Calu3 (cell line): ENCODE results near the gene ARMH3. TPM values are rescaled to one million over a fixed set of nuclear protein-coding genes. Genes with fewer than 3 reads are reported as not detected.

Experiments
- BruUV-seq: library from RNA; stranded (reverse); fragments of 400-500 nt; replicated peaks from 2 replicates; lab custom pipeline; 2021; lab: Mats Ljungman, UMichigan
- CTCF ChIA-PET: fragments of 300-600 bp; sonication (Branson Sonifier 250); formaldehyde crosslinking; loops from one replicate; lab custom pipeline; 2022; ENCODE audit warnings: antibody characterized with exemption; lab: Charles Lee
- DNase-seq: peaks from one replicate; pipeline ENCODE4 v3.0.0; 2022
- H3K27ac Mint-ChIP-seq: one replicate; pipeline ENCODE4 v1.8.0; 2022; ENCODE audit warnings: mixed read lengths; ENCODE audit not compliant: unreplicated experiment
- H3K27me3 Mint-ChIP-seq: one replicate; pipeline ENCODE4 v1.8.0; 2022; ENCODE audit warnings: mixed read lengths; ENCODE audit not compliant: unreplicated experiment
- H3K36me3 Mint-ChIP-seq: one replicate; pipeline ENCODE4 v1.8.0; 2022; ENCODE audit warnings: mild to moderate bottlenecking, moderate library complexity, mixed read lengths; ENCODE audit not compliant: insufficient read depth, unreplicated experiment
- H3K4me1 Mint-ChIP-seq: one replicate; pipeline ENCODE4 v1.8.0; 2022; ENCODE audit warnings: mild to moderate bottlenecking, low read depth, mixed read lengths; ENCODE audit not compliant: unreplicated experiment
- H3K4me3 Mint-ChIP-seq: one replicate; pipeline ENCODE4 v1.8.0; 2022; ENCODE audit warnings: mild to moderate bottlenecking, low read depth, moderate library complexity, mixed read lengths; ENCODE audit not compliant: unreplicated experiment
- H3K9me3 Mint-ChIP-seq: one replicate; pipeline ENCODE4 v1.8.0; 2022; ENCODE audit warnings: low read depth, mixed read lengths; ENCODE audit not compliant: unreplicated experiment
- CTCF ChIP-seq: fragments of 200-600 bp; IDR thresholded peaks from one replicate; pipeline ENCODE4 v1.8.0; 2022; ENCODE audit warnings: antibody characterized with exemption; ENCODE audit not compliant: unreplicated experiment
- intact Hi-C: fragments of 100-400 bp; cut with micrococcal nuclease; formaldehyde crosslinking; loops from one replicate; pipeline ENCODE4 v1.10.0; 2022; ENCODE audit not compliant: unreplicated experiment
- total RNA-seq: library from RNA; stranded (reverse); gene quantifications from 2 replicates; pipeline ENCODE4 v1.2.3, GENCODE V29; 2022

Gene ARMH3
- total RNA-seq, 1 experiment from 2014 or later: 14.1 TPM

DNA sequence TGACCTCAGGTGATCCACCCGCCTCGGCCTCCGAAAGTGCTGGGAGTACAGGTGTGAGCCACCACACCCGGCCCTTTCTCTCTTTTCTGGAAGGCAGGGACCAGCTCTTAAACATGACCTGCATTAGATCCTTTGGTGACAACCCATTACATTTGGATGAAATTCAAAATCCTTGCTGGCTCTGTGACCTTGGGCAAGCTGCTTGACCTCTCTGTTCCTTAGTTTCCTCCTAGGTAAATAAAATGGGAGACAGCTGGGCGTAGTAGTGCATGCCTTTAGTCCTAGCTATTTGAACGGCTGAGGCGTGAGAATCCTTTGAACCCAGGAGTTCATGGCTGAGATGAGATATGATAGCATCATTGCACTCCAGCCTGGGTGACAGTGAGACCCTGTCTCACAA, 40.5 kb upstream of the ARMH3 start:
- Mint-ChIP-seq H3K27me3 (no peaks in the 10 kb centered on the region), H3K4me1 (no peaks in the 10 kb centered on the region), H3K36me3 (no peaks in the 10 kb centered on the region), H3K4me3 (no peak overlapping the region), H3K9me3 (no peaks in the 10 kb centered on the region), H3K27ac (no peak overlapping the region)
- DNase-seq: no peak
- intact Hi-C loops: no loop called here
- CTCF ChIA-PET: interaction anchor here (0.6 kb wide), 1 partner anchor 218 kb away, joined by 3 read pairs; no protein-coding TSS in a partner anchor
- no TSS peak for BruUV-seq
- TF ChIP-seq CTCF: no peak

DNA sequence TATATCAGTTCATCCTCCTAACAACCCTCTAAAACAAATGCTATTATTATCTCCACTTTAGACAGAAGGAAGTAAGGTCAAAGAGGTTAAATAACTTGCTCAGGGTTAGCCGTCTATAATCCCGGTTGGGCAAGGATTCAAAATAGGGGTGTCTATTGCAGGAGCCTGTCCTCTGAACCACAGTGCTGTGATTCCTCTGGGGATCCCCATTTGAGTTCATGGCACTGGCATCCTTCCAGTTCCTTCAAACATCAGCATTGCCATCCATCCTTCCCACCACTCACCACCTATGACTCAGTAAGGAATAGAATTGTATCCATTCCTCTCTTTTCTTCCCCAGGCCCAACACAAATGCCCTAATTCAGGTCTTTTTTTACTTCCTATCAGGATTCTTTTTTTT, 34.8 kb upstream of the ARMH3 start:
- intact Hi-C loops: no loop called here
- Mint-ChIP-seq H3K4me1 (no peaks in the 10 kb centered on the region), H3K9me3 (no peaks in the 10 kb centered on the region), H3K27me3 (no peaks in the 10 kb centered on the region), H3K27ac (no peak overlapping the region), H3K36me3 (no peaks in the 10 kb centered on the region), H3K4me3 (no peak overlapping the region)
- no peak for DNase-seq
- no TSS peak for BruUV-seq
- TF ChIP-seq CTCF: no peak
- CTCF ChIA-PET: no interaction called here

GRCh38 chr10:102086196-102086595, 30.2 kb upstream of the ARMH3 start:
- no peaks in the 10 kb centered on the region for H3K27me3 Mint-ChIP-seq
- DNase-seq: no peak
- H3K36me3 Mint-ChIP-seq: no peaks in the 10 kb centered on the region
- intact Hi-C loops: no loop called here
- no peaks in the 10 kb centered on the region for H3K4me1 Mint-ChIP-seq
- H3K9me3 Mint-ChIP-seq: no peaks in the 10 kb centered on the region
- no peak for TF ChIP-seq CTCF
- no peak overlapping the region for H3K27ac Mint-ChIP-seq
- CTCF ChIA-PET: interaction anchor here (0.6 kb wide), 1 partner anchor 35 kb away, joined by 4 read pairs; no protein-coding TSS in a partner anchor
- no TSS peak for BruUV-seq
- H3K4me3 Mint-ChIP-seq: no peak overlapping the region

DNA sequence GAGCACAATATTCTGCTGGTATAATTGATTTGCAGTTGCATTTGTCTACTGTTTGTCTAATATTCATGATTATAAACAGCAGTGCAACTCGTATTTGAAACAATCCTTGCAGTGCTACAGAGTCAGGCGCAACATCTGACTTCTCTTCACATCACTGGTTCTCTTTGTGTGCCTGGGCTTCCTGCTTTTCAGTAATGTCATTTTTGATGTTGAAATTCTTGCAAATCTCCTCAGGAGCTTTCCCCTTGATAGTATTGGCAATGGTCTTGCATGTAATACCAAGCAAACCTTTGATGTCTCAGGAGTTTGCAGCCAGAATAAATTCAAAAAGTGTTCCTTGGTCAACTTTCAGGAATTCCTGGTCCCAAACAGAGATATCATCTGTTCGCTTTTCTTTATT, 29.4 kb upstream of the ARMH3 start:
- no peak for TF ChIP-seq CTCF
- Mint-ChIP-seq H3K9me3 (no peaks in the 10 kb centered on the region), H3K27ac (no peak overlapping the region), H3K36me3 (no peaks in the 10 kb centered on the region), H3K27me3 (no peaks in the 10 kb centered on the region), H3K4me1 (no peaks in the 10 kb centered on the region), H3K4me3 (no peak overlapping the region)
- CTCF ChIA-PET: no interaction called here
- BruUV-seq: no TSS peak
- no peak for DNase-seq
- intact Hi-C loops: no loop called here
